NCI-H510A treated with DMSO at 0.1 percent for 48 hours (cell line): ENCODE measurements around the gene PALMD.

Experiments used
- DNase-seq: peaks from one replicate; lab custom pipeline; 2025; lab: John Stamatoyannopoulos, UW

The PALMD gene

DNA sequence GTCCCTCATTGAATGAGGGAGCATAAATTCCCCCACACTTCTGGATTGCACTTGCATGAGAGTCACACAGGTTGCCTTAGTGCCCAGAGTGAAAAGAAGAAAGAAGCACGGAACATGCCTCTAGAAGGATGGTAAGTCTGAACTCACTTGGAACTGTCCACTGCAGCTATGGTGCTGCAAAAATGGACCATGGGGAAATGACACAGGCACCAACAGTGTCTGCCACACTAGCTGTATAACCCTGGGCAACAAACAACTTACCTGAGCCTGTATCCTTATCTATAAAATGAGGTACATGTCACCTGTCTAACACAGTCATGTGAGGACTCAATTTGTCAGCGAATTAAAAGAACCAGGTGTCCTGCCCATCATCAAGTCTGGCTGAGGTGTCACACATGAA lies 50.7 kb downstream of the PALMD start:
- no peak for DNase-seq

DNA sequence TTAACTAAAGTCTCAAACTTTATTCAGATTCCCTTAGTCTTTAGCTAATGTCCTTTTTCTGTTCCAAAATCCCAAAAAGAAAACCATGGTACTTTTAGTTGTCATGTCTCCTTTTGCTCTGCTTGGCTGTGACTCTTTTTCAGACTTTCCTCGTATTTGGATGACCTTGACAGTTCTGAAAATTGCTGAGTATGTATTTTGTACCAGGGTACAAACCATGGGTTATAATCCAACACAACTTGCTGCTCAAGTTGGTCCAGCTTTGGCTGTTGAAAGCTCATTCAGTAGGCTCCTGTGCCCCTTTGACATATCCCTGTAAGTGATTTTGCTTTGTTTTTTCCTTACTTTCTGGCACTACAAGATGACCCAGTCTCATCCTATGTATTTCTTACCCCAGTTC lies 51.7 kb downstream of the PALMD start:
- no peak for DNase-seq

DNA sequence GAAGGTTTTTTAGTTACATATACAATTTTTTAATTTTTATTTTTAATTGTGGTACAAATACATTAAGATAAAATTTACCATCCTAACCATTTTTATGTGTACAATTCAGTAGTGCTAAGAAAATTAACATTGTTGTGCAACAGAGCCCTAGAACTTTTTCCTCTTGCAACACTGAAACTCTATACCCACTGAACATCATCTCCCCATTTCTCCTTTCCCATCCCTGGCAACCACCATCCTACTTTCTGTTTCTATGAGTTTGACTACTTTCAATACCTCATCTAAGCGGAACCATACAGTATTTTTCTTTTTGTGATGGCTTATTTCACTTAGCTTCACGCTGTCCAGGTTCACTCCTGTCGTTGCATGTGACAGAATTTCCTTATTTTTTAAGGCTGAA lies 54.1 kb downstream of the PALMD start:
- no peak for DNase-seq

GRCh38 chr1:99702221-99702620 lies 56.3 kb downstream of the PALMD start:
- DNase-seq, result no peak

DNA sequence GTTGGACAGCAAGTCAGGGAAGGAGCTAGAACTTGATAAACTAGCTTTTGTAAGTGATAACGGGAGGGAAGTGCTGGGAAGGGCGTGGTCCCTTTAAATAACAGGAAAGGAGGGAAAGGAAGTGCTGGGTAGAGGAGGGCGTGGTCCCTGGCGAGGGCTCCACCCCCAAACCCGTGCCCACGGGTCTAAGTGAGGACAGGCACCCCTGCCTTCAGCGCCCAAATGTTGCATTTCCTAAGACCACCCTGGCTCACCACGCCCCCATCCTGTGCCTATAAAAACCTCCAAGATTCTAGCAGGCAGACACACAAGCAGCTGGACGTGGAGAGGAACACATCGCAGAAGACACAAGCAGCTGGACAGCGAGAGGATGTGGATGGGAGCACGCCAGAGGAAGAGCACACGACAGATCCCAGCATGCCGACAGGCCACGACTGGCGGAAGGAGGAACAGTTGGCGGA lies 58.5 kb downstream of the PALMD start:
- no peak for DNase-seq

GRCh38 chr1:99705385-99705784 lies 59.5 kb downstream of the PALMD start:
- DNase-seq, result no peak

GRCh38 chr1:99707535-99708142 lies 61.7 kb downstream of the PALMD start:
- DNase-seq, result peak; percentile 84

GRCh38 chr1:99710994-99711393 lies 65.1 kb downstream of the PALMD start:
- DNase-seq, result no peak

GRCh38 chr1:99713006-99713405 lies 67.1 kb downstream of the PALMD start:
- DNase-seq, result no peak

DNA sequence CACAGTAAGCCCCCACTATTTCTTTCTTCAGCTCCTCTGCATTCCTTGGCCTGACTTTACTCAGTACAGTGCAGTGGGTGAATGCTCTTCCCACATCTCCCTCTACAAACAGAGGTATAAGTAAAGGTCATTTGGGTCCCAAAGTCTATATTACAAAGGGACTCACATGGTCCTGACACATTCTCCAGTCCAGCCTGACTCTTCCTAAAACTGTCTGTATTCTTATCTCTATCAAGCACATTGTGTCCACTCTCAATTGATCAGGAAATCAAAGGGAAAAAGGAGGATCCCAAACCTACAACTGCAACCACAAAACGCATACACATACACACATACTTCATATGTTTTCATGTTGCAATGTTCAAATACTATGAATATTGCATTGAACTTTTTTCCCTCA lies 71.1 kb downstream of the PALMD start:
- no peak for DNase-seq

DNA sequence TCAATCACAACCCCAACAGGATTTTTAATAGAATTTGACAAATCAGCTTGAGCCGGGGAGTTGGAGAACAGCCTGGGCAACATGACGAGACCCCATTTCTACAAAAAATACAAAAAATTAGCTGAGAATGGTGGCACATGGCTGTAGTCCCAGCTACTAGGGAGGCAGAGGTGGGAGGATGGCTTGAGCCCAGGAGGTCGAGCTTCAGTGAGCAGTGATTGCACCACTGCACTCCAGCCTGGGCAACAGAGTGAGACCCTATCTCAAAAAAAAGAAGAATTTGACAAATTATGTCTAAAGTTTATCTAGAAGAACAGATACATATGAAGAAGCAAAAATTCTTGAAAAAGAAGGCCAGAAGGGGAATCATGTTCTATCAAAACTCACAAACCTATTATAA lies 77.3 kb downstream of the PALMD start:
- DNase-seq, result no peak

- DNase-seq, result no peak
Measured at GRCh38 chr1:99725996-99726395, 80.1 kb downstream of the PALMD start.

GRCh38 chr1:99726407-99726806 lies 80.5 kb downstream of the PALMD start:
- DNase-seq, result no peak

DNA sequence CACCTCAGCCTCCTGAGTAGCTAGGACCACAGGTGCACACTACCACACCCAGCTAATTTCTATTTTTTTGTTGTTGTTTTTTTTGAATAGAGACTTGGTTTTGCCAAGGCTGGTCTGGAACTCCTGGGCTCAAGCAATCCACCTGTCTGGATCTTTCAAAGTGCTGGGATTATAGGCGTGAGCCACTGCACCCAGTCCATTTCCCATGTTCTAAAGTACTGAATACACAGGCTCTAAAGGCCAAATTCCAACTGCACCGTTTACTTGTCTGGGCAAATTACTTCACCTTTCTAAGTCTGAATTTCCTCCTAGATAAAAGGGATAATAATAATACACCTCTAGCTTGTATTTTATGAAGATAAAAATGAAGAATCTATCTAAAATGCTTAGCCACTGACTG lies 80.9 kb downstream of the PALMD start:
- DNase-seq, result no peak

GRCh38 chr1:99727575-99728185 lies 81.8 kb downstream of the PALMD start:
- DNase-seq, result no peak

DNA sequence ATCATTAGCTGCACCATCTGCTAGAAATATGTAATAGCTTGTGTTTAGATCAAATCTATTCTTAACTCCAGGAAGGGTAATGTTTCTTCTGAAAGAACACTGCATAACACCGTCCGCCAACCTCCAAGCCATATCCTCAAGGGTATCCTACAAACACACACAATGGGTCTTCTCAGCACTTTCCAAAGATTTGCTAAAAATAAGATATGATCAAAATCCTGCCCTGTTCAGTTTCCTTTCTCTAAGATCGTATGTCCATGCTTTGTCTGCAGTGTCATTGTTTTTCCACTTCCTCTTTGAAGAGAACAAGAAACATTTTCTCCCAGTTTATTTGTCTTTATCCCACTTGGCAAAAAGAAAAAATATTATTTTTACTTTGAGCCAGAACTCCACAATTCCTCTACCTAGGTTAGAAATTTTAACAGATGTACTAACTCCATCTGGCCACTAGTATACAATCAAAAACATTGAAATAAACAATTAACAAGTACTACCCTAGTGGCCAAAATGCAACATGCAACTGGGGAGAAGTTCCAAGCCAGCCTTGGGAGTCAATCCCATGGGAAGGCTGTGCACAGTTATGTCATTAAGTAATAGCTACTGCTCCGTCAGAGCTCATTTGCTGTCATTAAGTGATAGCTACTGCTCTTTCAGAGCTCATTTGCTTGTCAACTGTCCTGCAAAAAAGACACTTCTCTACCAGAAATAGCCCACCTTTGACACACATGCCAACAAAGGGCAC lies 82.8 kb downstream of the PALMD start:
- no peak for DNase-seq

DNA sequence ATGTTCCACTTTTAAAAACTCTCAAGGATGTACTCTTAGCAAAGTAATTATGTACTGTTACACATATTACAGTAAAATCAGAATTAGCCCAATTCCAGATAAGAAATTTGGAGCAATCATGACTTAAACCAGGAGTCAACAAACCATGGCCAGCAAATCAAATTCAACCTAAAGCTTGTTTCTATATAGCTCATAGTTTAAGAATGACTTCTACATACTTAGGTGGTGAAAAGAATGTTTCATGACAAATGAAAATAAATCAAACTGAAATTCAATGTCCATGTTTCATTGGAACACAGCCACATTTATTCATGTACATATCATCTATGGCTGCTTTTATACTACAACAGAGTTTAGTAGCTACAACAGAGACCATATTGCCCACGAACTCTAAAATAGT lies 85.5 kb downstream of the PALMD start:
- DNase-seq, result no peak

GRCh38 chr1:99735852-99736251 lies 89.9 kb downstream of the PALMD start:
- DNase-seq, result no peak

DNA sequence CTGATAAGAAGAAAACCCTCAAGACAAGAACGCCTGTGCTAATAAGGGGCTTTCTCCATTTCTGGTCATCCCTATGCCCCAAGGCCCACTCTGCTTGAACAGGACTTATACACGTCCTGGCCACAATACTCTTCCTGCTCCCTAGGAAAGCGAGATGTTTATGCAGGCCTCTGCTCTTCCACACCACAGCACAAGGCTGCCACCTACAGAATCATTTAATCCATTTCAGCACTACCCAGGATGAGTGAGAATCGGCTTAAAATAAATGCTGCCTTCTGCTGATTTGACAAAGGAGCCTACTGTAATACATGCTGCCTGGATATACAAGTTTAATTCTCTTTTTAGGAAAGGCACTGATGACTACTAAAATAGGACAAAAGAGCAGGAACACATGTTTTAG lies 91.1 kb downstream of the PALMD start:
- peak; percentile 10 for DNase-seq

DNA sequence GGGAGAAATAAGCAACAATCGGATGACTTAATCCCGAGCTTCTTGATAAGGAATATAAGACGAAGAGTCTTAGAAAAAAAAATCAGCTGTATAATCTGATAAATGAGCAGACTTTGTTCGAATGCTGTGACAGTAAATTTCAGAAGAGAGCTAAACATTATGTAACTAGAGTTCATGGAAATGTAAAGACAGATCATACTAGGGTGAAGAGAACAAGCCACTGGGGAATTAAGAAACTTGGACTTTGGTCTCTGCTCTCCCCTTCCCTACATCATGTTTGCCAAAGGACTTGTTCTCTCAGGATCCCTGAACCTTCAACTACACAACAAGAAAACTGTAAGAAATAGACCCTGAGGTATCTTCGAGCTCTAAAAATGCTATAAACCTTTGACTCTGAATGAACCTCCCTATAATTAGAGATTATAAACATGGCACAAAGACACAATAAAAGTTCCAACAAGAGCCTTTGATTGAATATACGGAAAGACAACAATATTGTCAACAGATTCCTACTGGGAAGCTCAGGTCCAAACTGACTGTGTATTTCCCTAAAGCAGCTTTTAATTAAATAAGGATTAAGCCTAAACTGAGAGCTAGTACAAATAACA lies 93.0 kb downstream of the PALMD start:
- no peak for DNase-seq

- DNase-seq, result no peak
Measured at GRCh38 chr1:99740141-99740540, 94.2 kb downstream of the PALMD start.
